Ishikawa (cell line): ENCODE data around the gene PPP1R9A.

Source experiments
- CEBPB ChIP-seq: IDR thresholded peaks from 2 replicates; pipeline ENCODE4 v1.6.1; 2012
- CREB1 ChIP-seq: IDR thresholded peaks from 2 replicates; pipeline ENCODE4 v1.6.1; 2012; ENCODE audit warnings: low read depth
- EGR1 ChIP-seq: IDR thresholded peaks from 2 replicates; pipeline ENCODE4 v1.6.1; 2012
- EP300 ChIP-seq: IDR thresholded peaks from 2 replicates; pipeline ENCODE4 v1.6.1; 2012; ENCODE audit warnings: borderline replicate concordance
- FOXM1 ChIP-seq: IDR thresholded peaks from 2 replicates; pipeline ENCODE4 v1.6.1; 2012; ENCODE audit warnings: low read depth, borderline replicate concordance
- NFIC ChIP-seq: IDR thresholded peaks from 2 replicates; pipeline ENCODE4 v1.6.1; 2012
- RAD21 ChIP-seq: IDR thresholded peaks from 2 replicates; pipeline ENCODE4 v1.6.1; 2012; ENCODE audit warnings: low read depth
- TAF1 ChIP-seq: IDR thresholded peaks from 2 replicates; pipeline ENCODE4 v1.6.1; 2012; ENCODE audit warnings: low read depth, mild to moderate bottlenecking
- TCF12 ChIP-seq: IDR thresholded peaks from 2 replicates; pipeline ENCODE4 v1.6.1; 2012; ENCODE audit warnings: low read depth
- TEAD4 ChIP-seq: IDR thresholded peaks from 2 replicates; pipeline ENCODE4 v1.6.1; 2012
- YY1 ChIP-seq: IDR thresholded peaks from 2 replicates; pipeline ENCODE4 v1.6.1; 2012; ENCODE audit warnings: low read depth
- ZBTB7A ChIP-seq: IDR thresholded peaks from 2 replicates; pipeline ENCODE4 v1.6.1; 2012; ENCODE audit warnings: low read depth
- TF ChIP-seq, protein P1 (sequence below): IDR thresholded peaks from 2 replicates; pipeline ENCODE4 v1.6.1; 2012
- TF ChIP-seq, protein P2 (sequence below): IDR thresholded peaks from 2 replicates; pipeline ENCODE4 v1.6.1; 2012
- TF ChIP-seq, protein P3 (sequence below): IDR thresholded peaks from 2 replicates; pipeline ENCODE4 v1.6.1; 2012; ENCODE audit warnings: low read depth, mild to moderate bottlenecking

The PPP1R9A gene

DNA sequence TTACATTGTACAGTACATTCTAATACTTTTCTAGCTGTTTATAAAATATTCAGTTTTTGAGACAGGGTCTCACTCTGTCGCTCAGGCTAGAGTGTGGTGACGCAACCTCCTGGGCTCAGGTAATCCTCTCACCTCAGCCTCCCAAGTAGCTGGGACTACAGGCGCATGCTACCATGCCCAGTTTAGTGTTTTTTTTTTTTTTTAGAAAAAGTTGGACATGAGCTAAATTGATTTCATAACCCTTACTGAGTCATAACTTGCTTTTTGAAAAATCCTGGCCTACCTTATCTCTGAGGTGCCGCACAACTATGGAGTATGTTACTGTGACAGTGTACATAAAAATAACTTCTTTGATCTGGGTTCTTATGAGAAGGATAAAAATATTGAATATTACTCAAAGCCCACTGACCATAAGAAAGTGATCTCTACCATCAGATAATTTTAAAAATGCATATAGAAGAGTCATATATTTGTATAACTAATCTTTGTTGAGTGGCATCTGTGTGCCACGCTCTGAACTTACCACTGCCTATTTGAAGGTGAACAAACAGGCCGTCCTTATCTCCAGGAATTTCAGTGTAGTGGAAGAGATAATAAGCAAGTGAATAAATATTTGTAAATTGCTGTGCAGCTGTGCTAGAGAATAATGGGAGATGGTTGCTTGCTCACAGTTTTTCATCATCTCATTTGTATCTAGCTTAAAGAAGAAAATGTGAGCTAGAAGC lies 73.2 kb downstream of the PPP1R9A start:
- TF ChIP-seq, protein P1, sequence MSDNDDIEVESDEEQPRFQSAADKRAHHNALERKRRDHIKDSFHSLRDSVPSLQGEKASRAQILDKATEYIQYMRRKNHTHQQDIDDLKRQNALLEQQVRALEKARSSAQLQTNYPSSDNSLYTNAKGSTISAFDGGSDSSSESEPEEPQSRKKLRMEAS: no peak
- no peak for TF ChIP-seq EGR1
- TF ChIP-seq, protein P2, sequence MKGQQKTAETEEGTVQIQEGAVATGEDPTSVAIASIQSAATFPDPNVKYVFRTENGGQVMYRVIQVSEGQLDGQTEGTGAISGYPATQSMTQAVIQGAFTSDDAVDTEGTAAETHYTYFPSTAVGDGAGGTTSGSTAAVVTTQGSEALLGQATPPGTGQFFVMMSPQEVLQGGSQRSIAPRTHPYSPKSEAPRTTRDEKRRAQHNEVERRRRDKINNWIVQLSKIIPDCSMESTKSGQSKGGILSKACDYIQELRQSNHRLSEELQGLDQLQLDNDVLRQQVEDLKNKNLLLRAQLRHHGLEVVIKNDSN: no peak
- TF ChIP-seq FOXM1: no peak
- TF ChIP-seq TCF12: no peak
- no peak for TF ChIP-seq NFIC
- TF ChIP-seq CREB1: no peak

DNA sequence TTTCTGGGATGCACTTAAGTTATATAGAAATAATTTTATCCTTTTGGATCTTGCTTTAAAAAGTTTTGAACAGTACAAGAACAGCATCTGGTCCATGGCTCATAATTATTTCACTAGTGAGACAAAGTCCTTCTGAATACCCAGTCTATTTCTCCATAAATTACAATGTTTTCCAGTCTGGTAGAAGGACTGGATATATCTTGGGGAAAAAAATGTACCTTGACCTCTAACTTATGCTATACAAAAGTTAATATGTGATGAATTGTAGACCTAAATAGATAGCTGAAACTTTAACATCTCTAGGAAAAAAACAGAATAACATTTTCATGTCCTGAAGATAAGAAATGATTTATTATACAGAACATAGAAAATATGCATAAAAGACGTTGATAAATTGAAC lies 88.5 kb downstream of the PPP1R9A start:
- TF ChIP-seq FOXM1: no peak
- no peak for TF ChIP-seq CEBPB
- TF ChIP-seq, protein P1: no peak
- TF ChIP-seq CREB1: no peak
- TF ChIP-seq NFIC: no peak
- TF ChIP-seq EP300: no peak
- TF ChIP-seq EGR1: no peak
- no peak for TF ChIP-seq ZBTB7A
- no peak for TF ChIP-seq TCF12
- TF ChIP-seq, protein P2: no peak
- no peak for TF ChIP-seq TEAD4
- no peak for TF ChIP-seq YY1
- TF ChIP-seq, protein P3, sequence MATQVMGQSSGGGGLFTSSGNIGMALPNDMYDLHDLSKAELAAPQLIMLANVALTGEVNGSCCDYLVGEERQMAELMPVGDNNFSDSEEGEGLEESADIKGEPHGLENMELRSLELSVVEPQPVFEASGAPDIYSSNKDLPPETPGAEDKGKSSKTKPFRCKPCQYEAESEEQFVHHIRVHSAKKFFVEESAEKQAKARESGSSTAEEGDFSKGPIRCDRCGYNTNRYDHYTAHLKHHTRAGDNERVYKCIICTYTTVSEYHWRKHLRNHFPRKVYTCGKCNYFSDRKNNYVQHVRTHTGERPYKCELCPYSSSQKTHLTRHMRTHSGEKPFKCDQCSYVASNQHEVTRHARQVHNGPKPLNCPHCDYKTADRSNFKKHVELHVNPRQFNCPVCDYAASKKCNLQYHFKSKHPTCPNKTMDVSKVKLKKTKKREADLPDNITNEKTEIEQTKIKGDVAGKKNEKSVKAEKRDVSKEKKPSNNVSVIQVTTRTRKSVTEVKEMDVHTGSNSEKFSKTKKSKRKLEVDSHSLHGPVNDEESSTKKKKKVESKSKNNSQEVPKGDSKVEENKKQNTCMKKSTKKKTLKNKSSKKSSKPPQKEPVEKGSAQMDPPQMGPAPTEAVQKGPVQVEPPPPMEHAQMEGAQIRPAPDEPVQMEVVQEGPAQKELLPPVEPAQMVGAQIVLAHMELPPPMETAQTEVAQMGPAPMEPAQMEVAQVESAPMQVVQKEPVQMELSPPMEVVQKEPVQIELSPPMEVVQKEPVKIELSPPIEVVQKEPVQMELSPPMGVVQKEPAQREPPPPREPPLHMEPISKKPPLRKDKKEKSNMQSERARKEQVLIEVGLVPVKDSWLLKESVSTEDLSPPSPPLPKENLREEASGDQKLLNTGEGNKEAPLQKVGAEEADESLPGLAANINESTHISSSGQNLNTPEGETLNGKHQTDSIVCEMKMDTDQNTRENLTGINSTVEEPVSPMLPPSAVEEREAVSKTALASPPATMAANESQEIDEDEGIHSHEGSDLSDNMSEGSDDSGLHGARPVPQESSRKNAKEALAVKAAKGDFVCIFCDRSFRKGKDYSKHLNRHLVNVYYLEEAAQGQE: no peak
- no peak for TF ChIP-seq TAF1
- TF ChIP-seq RAD21: no peak

DNA sequence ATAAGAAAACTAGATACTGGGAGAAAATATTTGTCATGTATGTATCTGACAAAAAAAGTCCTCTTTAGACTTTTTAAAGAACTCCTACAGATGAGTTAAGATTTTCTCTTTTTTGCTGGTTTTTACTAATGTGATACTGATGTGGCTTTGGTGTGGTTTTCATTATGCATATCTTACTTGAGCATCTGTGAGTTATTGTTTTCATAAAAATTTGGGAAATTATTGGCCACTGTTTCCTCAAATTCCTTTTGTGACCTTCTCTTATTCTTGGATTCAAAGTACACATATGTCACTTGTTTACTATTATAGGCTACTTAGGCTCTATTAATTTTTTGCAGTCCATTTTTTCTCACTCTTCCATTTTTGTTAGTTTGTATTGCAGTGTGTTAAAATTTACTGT lies 89.0 kb downstream of the PPP1R9A start:
- TF ChIP-seq TAF1 (no peak), EP300 (no peak), FOXM1 (no peak), CEBPB (no peak), YY1 (no peak), TCF12 (no peak), EGR1 (no peak)
- TF ChIP-seq, protein P3: no peak
- TF ChIP-seq, protein P2: no peak

DNA sequence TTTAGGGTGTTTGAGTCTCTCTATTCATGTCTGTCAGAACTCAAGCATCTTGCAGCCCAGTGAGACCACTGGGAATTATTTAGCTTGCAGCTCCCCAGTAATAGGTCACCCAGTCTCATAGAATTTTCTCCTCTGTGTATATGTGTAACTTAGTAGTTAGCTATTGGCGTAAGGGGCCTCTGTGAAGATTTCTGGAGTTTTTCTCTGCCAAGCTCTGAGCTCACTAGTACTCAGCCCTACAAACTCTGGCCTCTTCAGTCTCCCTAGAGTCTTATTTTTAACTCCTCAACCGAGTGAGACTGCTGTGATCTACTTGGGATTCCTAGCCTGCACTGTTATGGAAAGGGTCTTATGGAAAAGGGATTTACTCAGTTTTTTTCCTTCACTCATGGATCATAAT lies 90.2 kb downstream of the PPP1R9A start:
- TF ChIP-seq, protein P3: no peak
- TF ChIP-seq ZBTB7A: no peak
- no peak for TF ChIP-seq EP300
- no peak for TF ChIP-seq TEAD4
- TF ChIP-seq, protein P2: no peak
- TF ChIP-seq CEBPB: no peak
- TF ChIP-seq YY1: no peak
- no peak for TF ChIP-seq NFIC
- TF ChIP-seq CREB1: no peak
- TF ChIP-seq TAF1: no peak
- no peak for TF ChIP-seq EGR1
- no peak for TF ChIP-seq TCF12
- no peak for TF ChIP-seq FOXM1
- TF ChIP-seq, protein P1: no peak
- no peak for TF ChIP-seq RAD21
